ENCODE results near the gene POP5.

Gene POP5

GRCh38 chr12:120580787-120581723, at the start of gene POP5:
Gene POP5, minus strand, starts transcription at chr12:120581402. Its CDS starts 40 bp downstream, at chr12:120581362.
- peak within 1 kb of the TSS; percentile 91 for H3K4me3 ChIP-seq (ENCODE audit: low read depth, low read length)
- peak; percentile 99 for DNase-seq (ENCODE audit: low read depth)
- TF ChIP-seq MYC (IDR thresholded peaks at IDR 0.05; ENCODE audit: low read depth, low read length) (peak; percentile 69; the same call in 1 of the 2 replicates), POLR2A (IDR thresholded peaks at IDR 0.05; ENCODE audit: extremely low read depth, insufficient read length) (peak; percentile 90), MAX (IDR thresholded peaks at IDR 0.05; ENCODE audit: low read depth, low read length) (peak; percentile 77), CTCF (IDR thresholded peaks at IDR 0.05; ENCODE audit: low read depth, low read length) (no peak)

- DNase-seq (ENCODE audit: low read depth), result no peak
- TF ChIP-seq CTCF (IDR thresholded peaks at IDR 0.05; ENCODE audit: low read depth, low read length) (no peak), POLR2A (IDR thresholded peaks at IDR 0.05; ENCODE audit: extremely low read depth, insufficient read length) (no peak), MAX (IDR thresholded peaks at IDR 0.05; ENCODE audit: low read depth, low read length) (no peak), MYC (IDR thresholded peaks at IDR 0.05; ENCODE audit: low read depth, low read length) (no peak)
Observed at GRCh38 chr12:120630104-120630892, 49.1 kb upstream of the POP5 start.

GRCh38 chr12:120628919-120629318, 47.7 kb upstream of the POP5 start:
- TF ChIP-seq MYC (IDR thresholded peaks at IDR 0.05; ENCODE audit: low read depth, low read length) (no peak), CTCF (IDR thresholded peaks at IDR 0.05; ENCODE audit: low read depth, low read length) (peak; percentile 2)
- no peak overlapping the region for H3K4me3 ChIP-seq (ENCODE audit: low read depth, low read length)
- no peak for DNase-seq (ENCODE audit: low read depth)

More at GRCh38 chr12:120630104-120630892, 49.1 kb upstream of the POP5 start:
- no peak overlapping the region for H3K4me3 ChIP-seq (ENCODE audit: low read depth, low read length)

- no peak overlapping the region for H3K4me3 ChIP-seq (ENCODE audit: low read depth, low read length)
- peak; percentile 52 for DNase-seq (ENCODE audit: low read depth)
- TF ChIP-seq POLR2A (IDR thresholded peaks at IDR 0.05; ENCODE audit: extremely low read depth, insufficient read length) (no peak), MYC (IDR thresholded peaks at IDR 0.05; ENCODE audit: low read depth, low read length) (no peak), MAX (IDR thresholded peaks at IDR 0.05; ENCODE audit: low read depth, low read length) (no peak), CTCF (IDR thresholded peaks at IDR 0.05; ENCODE audit: low read depth, low read length) (peak; percentile 65)
Observed at GRCh38 chr12:120625557-120626419, 44.6 kb upstream of the POP5 start.

GRCh38 chr12:120620624-120621023, 39.4 kb upstream of the POP5 start:
- TF ChIP-seq POLR2A (IDR thresholded peaks at IDR 0.05; ENCODE audit: extremely low read depth, insufficient read length), result no peak
- no peak for TF ChIP-seq MYC (IDR thresholded peaks at IDR 0.05; ENCODE audit: low read depth, low read length)
- no peak for TF ChIP-seq CTCF (IDR thresholded peaks at IDR 0.05; ENCODE audit: low read depth, low read length)
- no peak for TF ChIP-seq MAX (IDR thresholded peaks at IDR 0.05; ENCODE audit: low read depth, low read length)
- DNase-seq (ENCODE audit: low read depth), result no peak
- no peak overlapping the region for H3K4me3 ChIP-seq (ENCODE audit: low read depth, low read length)

Measured in NB4 (cell line).